ENCODE data around the gene NEK11.

DNA sequence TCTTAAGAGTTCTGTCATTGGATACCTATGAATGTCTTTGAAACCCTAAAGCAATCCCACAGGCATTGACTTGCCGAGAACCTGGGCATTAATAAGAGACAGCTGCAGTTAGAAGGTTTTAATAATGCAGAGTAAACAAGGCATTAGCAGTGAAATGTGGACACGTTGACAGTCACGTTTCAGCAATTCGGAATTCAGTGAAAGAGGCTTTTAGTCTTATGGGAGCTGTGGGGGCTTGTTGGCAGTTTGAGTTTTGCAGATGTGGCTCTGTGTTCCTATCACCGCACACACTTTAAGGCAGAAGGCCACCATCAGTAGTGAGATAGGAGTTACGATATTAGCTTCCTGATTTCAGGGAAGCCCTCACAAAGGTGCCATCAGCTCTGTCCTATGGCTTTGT lies 209.7 kb downstream of the NEK11 start:
- TF ChIP-seq, protein P1, sequence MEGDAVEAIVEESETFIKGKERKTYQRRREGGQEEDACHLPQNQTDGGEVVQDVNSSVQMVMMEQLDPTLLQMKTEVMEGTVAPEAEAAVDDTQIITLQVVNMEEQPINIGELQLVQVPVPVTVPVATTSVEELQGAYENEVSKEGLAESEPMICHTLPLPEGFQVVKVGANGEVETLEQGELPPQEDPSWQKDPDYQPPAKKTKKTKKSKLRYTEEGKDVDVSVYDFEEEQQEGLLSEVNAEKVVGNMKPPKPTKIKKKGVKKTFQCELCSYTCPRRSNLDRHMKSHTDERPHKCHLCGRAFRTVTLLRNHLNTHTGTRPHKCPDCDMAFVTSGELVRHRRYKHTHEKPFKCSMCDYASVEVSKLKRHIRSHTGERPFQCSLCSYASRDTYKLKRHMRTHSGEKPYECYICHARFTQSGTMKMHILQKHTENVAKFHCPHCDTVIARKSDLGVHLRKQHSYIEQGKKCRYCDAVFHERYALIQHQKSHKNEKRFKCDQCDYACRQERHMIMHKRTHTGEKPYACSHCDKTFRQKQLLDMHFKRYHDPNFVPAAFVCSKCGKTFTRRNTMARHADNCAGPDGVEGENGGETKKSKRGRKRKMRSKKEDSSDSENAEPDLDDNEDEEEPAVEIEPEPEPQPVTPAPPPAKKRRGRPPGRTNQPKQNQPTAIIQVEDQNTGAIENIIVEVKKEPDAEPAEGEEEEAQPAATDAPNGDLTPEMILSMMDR (IDR thresholded peaks at IDR 0.05): no peak
- no peak for TF ChIP-seq POLR2A (IDR thresholded peaks at IDR 0.05)

Data from uterus (tissue), 2 donors.